AG09309 (cell line): Measurements from ENCODE around the gene NAV2.

Experiments used
- DNase-seq: peaks from one replicate; pipeline ENCODE4 v3.0.0-alpha.2; 2010; ENCODE audit warnings: low read depth
- H3K4me3 ChIP-seq: 2 replicates; pipeline ENCODE4 v1.5.1; 2011; ENCODE audit warnings: mild to moderate bottlenecking, low read depth, low read length, moderate library complexity; ENCODE audit not compliant: control insufficient read depth
- TF ChIP-seq, protein P1 (sequence below): IDR thresholded peaks from 2 replicates; pipeline ENCODE4 v1.5.1; 2011; ENCODE audit warnings: mild to moderate bottlenecking, low read depth, low read length, inconsistent platforms; ENCODE audit not compliant: insufficient read depth, control insufficient read depth; ENCODE audit errors: missing control alignments

Gene NAV2

GRCh38 chr11:20156876-20157613, 444.4 kb downstream of the NAV2 start:
- DNase-seq = no peak
- H3K4me3 ChIP-seq = no peak overlapping the region
- TF ChIP-seq, protein P1, sequence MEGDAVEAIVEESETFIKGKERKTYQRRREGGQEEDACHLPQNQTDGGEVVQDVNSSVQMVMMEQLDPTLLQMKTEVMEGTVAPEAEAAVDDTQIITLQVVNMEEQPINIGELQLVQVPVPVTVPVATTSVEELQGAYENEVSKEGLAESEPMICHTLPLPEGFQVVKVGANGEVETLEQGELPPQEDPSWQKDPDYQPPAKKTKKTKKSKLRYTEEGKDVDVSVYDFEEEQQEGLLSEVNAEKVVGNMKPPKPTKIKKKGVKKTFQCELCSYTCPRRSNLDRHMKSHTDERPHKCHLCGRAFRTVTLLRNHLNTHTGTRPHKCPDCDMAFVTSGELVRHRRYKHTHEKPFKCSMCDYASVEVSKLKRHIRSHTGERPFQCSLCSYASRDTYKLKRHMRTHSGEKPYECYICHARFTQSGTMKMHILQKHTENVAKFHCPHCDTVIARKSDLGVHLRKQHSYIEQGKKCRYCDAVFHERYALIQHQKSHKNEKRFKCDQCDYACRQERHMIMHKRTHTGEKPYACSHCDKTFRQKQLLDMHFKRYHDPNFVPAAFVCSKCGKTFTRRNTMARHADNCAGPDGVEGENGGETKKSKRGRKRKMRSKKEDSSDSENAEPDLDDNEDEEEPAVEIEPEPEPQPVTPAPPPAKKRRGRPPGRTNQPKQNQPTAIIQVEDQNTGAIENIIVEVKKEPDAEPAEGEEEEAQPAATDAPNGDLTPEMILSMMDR = no peak

DNA sequence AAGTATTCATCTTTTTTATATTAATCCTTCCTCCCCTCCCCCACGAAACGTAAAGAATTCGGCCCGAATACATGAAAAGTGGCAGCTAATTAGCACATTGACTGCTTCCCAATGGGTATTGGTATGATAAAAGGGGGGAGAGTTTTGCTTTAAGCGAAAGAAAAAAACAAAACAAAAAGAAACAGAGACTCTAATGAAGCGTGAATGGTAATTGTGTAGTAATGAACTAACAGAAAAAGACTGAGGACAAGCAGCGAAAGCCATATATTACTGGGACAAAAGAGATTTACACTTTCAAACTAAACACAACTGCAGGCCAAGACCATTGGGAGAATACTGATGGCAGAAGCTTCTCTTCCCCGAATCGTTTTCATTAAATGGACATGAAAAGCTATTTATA, 445.1 kb downstream of the NAV2 start:
- DNase-seq = no peak
- no peak overlapping the region for H3K4me3 ChIP-seq
- TF ChIP-seq, protein P1 = no peak

- no peak overlapping the region for H3K4me3 ChIP-seq
- TF ChIP-seq, protein P1 = no peak
- DNase-seq = peak; percentile 4
Measured at GRCh38 chr11:20158597-20159257, 446.1 kb downstream of the NAV2 start.

- TF ChIP-seq, protein P1 = no peak
- no peak overlapping the region for H3K4me3 ChIP-seq
- DNase-seq = no peak
Measured at GRCh38 chr11:20159466-20160381, 447.1 kb downstream of the NAV2 start.

GRCh38 chr11:20160425-20161229, 448.0 kb downstream of the NAV2 start, which contains the start of gene DBX1:
TSS of gene DBX1 (minus strand) at chr11:20160475. CDS start at chr11:20160324, 151 bp downstream.
- no peak within 1 kb of the TSS for H3K4me3 ChIP-seq
- DNase-seq = no peak
- TF ChIP-seq, protein P1 = no peak
